Upper lobe of right lung (tissue), 1 donor: ENCODE measurements around the gene FGD5. TPM values are rescaled to one million over a fixed set of nuclear protein-coding genes. Genes with fewer than 3 reads are reported as not detected.
A peak's percentile ranks its signal among the peaks of the same experiment; 100 is the strongest.

ENCODE experiments used
- ATAC-seq: fragments of 200-7000 bp; cut with Tn5 transposase; one replicate; pipeline ENCODE4 v1.9.1; 2020; ENCODE audit warnings: mild to moderate bottlenecking, moderate library complexity
- DNase-seq: peaks from one replicate; pipeline ENCODE4 v3.0.0-alpha.2; 2020
- H3K27ac ChIP-seq: fragments of 200-600 bp; one replicate; pipeline ENCODE4 v1.8.0; 2022
- H3K27me3 ChIP-seq: fragments of 200-600 bp; one replicate; pipeline ENCODE4 v1.8.0; 2022; ENCODE audit warnings: mild to moderate bottlenecking
- H3K36me3 ChIP-seq: fragments of 200-600 bp; one replicate; pipeline ENCODE4 v1.8.0; 2022
- H3K4me1 ChIP-seq: fragments of 200-600 bp; one replicate; pipeline ENCODE4 v1.8.0; 2022
- H3K4me3 ChIP-seq: fragments of 200-600 bp; one replicate; pipeline ENCODE4 v1.8.0; 2022; ENCODE audit warnings: mild to moderate bottlenecking
- H3K9me3 ChIP-seq: fragments of 200-600 bp; one replicate; pipeline ENCODE4 v1.8.0; 2022
- intact Hi-C: fragments of 100-400 bp; cut with DNase I; formaldehyde crosslinking; loops from one replicate; pipeline ENCODE4 v1.11.0; 2022
- total RNA-seq: library from RNA; stranded (reverse); fragmentation: NEBNext Ultra II Directional; extraction: Animal tissue kit (Norgen Biotek cat#: 25700); gene quantifications from one replicate; pipeline ENCODE4 v1.2.1, GENCODE V29; 2021
- TF ChIP-seq, protein P1 (sequence below): fragments of 200-600 bp; IDR thresholded peaks from one replicate; pipeline ENCODE4 v1.8.0; 2022; ENCODE audit warnings: antibody characterized with exemption
- donor health status: DM: no; HTN: yes; CAD: no; lungs with severe emphysema.

The FGD5 gene
- total RNA-seq, 1 donor from 2014 or later = 84.2 TPM

DNA sequence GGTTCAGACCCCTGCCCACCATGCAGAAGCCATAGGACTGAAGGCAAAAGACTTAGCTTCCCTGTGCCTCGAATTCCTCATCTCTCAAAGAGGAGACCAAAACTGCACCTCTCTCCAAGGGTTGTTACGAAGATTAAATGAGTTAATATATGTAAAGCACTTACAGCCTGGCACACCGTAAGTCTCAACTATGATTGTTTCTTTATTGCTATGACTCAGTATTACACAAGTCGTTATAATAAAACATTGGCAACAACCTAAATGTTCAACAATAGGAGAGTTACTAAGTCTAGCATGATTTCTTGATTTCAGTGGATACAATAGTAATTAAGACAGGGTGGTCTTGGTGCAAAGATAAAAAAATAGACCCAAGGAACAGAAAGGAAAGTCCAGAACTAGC is 19.6 kb upstream of the FGD5 start:
- H3K27me3 ChIP-seq = no peaks in the 10 kb centered on the region
- ATAC-seq = no peak
- TF ChIP-seq, protein P1, sequence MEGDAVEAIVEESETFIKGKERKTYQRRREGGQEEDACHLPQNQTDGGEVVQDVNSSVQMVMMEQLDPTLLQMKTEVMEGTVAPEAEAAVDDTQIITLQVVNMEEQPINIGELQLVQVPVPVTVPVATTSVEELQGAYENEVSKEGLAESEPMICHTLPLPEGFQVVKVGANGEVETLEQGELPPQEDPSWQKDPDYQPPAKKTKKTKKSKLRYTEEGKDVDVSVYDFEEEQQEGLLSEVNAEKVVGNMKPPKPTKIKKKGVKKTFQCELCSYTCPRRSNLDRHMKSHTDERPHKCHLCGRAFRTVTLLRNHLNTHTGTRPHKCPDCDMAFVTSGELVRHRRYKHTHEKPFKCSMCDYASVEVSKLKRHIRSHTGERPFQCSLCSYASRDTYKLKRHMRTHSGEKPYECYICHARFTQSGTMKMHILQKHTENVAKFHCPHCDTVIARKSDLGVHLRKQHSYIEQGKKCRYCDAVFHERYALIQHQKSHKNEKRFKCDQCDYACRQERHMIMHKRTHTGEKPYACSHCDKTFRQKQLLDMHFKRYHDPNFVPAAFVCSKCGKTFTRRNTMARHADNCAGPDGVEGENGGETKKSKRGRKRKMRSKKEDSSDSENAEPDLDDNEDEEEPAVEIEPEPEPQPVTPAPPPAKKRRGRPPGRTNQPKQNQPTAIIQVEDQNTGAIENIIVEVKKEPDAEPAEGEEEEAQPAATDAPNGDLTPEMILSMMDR = no peak

DNA sequence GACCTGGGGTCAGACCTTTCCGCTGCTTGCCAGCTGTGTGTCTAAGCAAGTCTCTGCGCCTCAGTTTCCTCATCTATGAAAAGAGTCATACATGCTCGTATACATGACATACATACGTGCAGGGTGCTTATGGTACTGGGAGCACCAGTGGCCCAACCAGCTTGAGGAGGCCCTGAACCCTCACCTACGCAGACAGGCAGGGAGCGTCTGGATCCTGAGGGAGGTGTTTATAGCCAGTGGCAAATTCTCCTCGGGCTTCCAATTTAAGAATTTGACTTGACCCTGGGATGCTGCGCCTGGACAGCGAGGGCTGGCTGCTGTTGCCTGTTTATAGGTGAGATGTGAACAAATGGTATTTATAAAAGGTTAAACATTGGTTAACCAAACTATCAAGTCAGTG is 17.7 kb upstream of the FGD5 start:
- H3K27ac ChIP-seq = no peak overlapping the region
- H3K36me3 ChIP-seq = no peaks in the 10 kb centered on the region
- DNase-seq (no peak), ATAC-seq (no peak)
- no peaks in the 10 kb centered on the region for H3K9me3 ChIP-seq
- TF ChIP-seq, protein P1 = no peak
- intact Hi-C loops = no loop called here
- H3K27me3 ChIP-seq = no peaks in the 10 kb centered on the region
- peaks cover 24% of the 10 kb centered on the region for H3K4me1 ChIP-seq
- H3K4me3 ChIP-seq = no peak overlapping the region

More for the DNA sequence above, 19.6 kb upstream of the FGD5 start:
- no peaks in the 10 kb centered on the region for H3K9me3 ChIP-seq
- H3K4me1 ChIP-seq = peaks cover 12% of the 10 kb centered on the region
- intact Hi-C loops = no loop called here
- no peak overlapping the region for H3K4me3 ChIP-seq
- H3K36me3 ChIP-seq = no peaks in the 10 kb centered on the region
- DNase-seq = no peak
- H3K27ac ChIP-seq = no peak overlapping the region

- Histone ChIP-seq H3K27ac (no peak overlapping the region), H3K36me3 (no peaks in the 10 kb centered on the region), H3K4me3 (no peak overlapping the region), H3K4me1 (peaks cover 24% of the 10 kb centered on the region), H3K27me3 (no peaks in the 10 kb centered on the region), H3K9me3 (no peaks in the 10 kb centered on the region)
- intact Hi-C loops = no loop called here
- ATAC-seq (no peak), DNase-seq (peak; percentile 40)
- TF ChIP-seq, protein P1 = no peak
Observed at GRCh38 chr3:14801668-14802380, 16.9 kb upstream of the FGD5 start.

GRCh38 chr3:14802381-14802731 is 16.4 kb upstream of the FGD5 start:
- TF ChIP-seq, protein P1 = no peak
- Histone ChIP-seq H3K4me1 (peaks cover 23% of the 10 kb centered on the region), H3K27me3 (no peaks in the 10 kb centered on the region), H3K36me3 (no peaks in the 10 kb centered on the region), H3K9me3 (no peaks in the 10 kb centered on the region), H3K4me3 (no peak overlapping the region), H3K27ac (no peak overlapping the region)
- DNase-seq (peak; percentile 31), ATAC-seq (no peak)
- intact Hi-C loops = no loop called here

DNA sequence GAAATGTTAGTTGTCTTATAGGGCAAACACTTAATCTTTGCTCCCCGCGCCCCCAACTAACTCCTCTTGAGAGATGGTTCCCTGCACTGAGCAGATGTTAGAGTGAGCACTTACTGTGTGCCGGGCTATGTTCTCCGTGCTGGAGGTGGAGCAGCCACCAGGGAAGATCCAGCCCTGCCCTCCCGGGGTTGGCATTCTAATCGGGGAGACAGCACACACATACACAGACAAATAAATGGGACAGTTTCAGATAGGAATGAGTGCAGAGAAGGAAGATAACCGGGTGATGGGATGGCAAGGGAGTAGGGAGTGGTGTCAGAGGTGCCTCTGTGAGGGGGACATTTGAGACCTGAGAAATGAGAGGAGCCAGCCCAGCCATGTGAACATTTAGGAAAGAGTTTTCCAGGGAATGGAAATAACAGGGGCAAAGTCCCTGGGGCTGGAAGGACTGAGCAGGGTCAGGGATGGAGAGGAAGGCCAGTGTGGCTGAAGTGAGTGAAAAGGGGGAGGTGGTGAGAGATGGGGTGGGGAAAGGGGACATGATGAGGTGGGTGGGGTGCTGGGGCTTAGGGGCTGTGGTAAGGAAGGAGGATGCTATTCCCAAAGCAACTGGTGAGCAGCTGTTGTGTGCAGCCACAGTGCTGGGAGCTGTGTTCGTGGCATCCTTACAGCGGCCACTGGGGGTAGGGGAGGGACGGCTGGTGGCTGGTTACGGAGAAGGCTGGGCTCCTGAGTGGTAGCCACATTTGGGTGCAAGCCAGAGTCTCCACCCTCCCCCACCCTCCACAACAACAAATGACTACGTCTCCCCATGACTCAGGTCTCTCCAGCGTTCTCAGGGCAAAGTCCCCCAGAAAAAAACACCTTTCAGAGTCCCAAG is 15.4 kb upstream of the FGD5 start:
- ATAC-seq (peak; percentile 1), DNase-seq (peak; percentile 46)
- intact Hi-C loops = no loop called here
- Histone ChIP-seq H3K4me3 (no peak overlapping the region), H3K9me3 (no peaks in the 10 kb centered on the region), H3K27ac (peak overlapping the region; percentile 74), H3K4me1 (peaks cover 23% of the 10 kb centered on the region), H3K27me3 (no peaks in the 10 kb centered on the region), H3K36me3 (no peaks in the 10 kb centered on the region)
- TF ChIP-seq, protein P1 = no peak
